ENCODE data around the gene SORCS2.

DNA sequence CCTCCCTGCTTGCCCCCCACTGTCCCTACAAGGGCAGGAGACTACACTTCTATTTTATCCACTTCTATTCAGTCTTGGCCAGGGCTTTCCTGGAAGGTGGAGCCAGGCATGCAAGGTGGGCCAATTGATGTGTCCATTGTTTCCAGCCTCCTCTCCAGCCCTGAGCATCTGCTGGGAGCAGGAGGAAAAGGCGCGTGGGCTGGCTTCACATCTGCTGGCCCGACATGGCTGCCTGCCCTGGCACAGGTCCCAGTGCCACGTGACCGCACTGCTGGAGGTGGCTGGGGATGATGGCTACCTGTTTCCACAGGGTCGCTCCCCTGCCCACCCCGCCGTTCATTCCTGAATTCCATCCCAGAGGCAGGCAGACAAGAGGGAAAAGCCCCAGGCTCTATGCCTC is 499.6 kb downstream of the SORCS2 start:
- TF ChIP-seq GATA2 (IDR thresholded peaks at IDR 0.05; ENCODE audit: low read depth, low read length) (no peak), GATA3 (IDR thresholded peaks at IDR 0.05; ENCODE audit: low read depth, low read length) (no peak)

All from SH-SY5Y (cell line).